HEK293 (cell line): ENCODE measurements around the gene NRIP2.

ENCODE experiments used
- ATF2 ChIP-seq: fragments of 450-650 bp; formaldehyde crosslinking; IDR thresholded peaks from 2 replicates; pipeline ENCODE4 v1.5.1; 2016; ENCODE audit warnings: missing biosample characterization, missing genetic modification characterization, low read depth
- GFI1B ChIP-seq: fragments of 450-650 bp; formaldehyde crosslinking; IDR thresholded peaks from 2 replicates; pipeline ENCODE4 v1.5.1; 2016; ENCODE audit warnings: missing biosample characterization, missing genetic modification characterization
- HOXD13 ChIP-seq: sonication (generic); formaldehyde crosslinking; IDR thresholded peaks from 2 replicates; pipeline ENCODE4 v1.8.0; 2022; ENCODE audit warnings: missing genetic modification reagents, borderline replicate concordance
- KLF1 ChIP-seq: fragments of 450-650 bp; formaldehyde crosslinking; IDR thresholded peaks from 2 replicates; pipeline ENCODE4 v1.5.1; 2016; ENCODE audit warnings: missing biosample characterization, missing genetic modification characterization
- KLF7 ChIP-seq: fragments of 450-650 bp; formaldehyde crosslinking; IDR thresholded peaks from 2 replicates; pipeline ENCODE4 v1.5.1; 2016; ENCODE audit warnings: missing biosample characterization, missing genetic modification characterization, borderline replicate concordance
- MYNN ChIP-seq: fragments of 450-650 bp; formaldehyde crosslinking; IDR thresholded peaks from 2 replicates; pipeline ENCODE4 v1.5.1; 2016; ENCODE audit warnings: missing biosample characterization, missing genetic modification characterization, borderline replicate concordance
- MZF1 ChIP-seq: fragments of 450-650 bp; formaldehyde crosslinking; IDR thresholded peaks from 2 replicates; pipeline ENCODE4 v1.5.1; 2017; ENCODE audit warnings: missing biosample characterization, missing genetic modification characterization, borderline replicate concordance
- OVOL3 ChIP-seq: fragments of 450-650 bp; formaldehyde crosslinking; IDR thresholded peaks from 2 replicates; pipeline ENCODE4 v1.5.1; 2016; ENCODE audit warnings: missing biosample characterization, missing genetic modification characterization
- PRDM1 ChIP-seq: fragments of 450-650 bp; formaldehyde crosslinking; IDR thresholded peaks from 2 replicates; pipeline ENCODE4; 2016; ENCODE audit warnings: missing biosample characterization, missing genetic modification characterization
- RBAK ChIP-seq: fragments of 450-650 bp; formaldehyde crosslinking; IDR thresholded peaks from 2 replicates; pipeline ENCODE4 v1.5.1; 2016; ENCODE audit warnings: missing biosample characterization, missing genetic modification characterization
- SETDB1 ChIP-seq: IDR thresholded peaks from one replicate; pipeline ENCODE4 v1.6.1; 2017; ENCODE audit warnings: mild to moderate bottlenecking, low read length, moderate library complexity, mixed read lengths; ENCODE audit not compliant: insufficient read length
- SP2 ChIP-seq: fragments of 450-650 bp; formaldehyde crosslinking; IDR thresholded peaks from 2 replicates; pipeline ENCODE4 v1.5.1; 2016; ENCODE audit warnings: missing biosample characterization, missing genetic modification characterization
- ZBTB8A ChIP-seq: fragments of 450-650 bp; formaldehyde crosslinking; IDR thresholded peaks from 2 replicates; pipeline ENCODE4 v1.5.1; 2016; ENCODE audit warnings: missing biosample characterization, missing genetic modification characterization
- ZNF10 ChIP-seq: fragments of 450-650 bp; formaldehyde crosslinking; IDR thresholded peaks from 2 replicates; pipeline ENCODE4 v1.5.1; 2017; ENCODE audit warnings: missing biosample characterization, missing genetic modification characterization
- ZNF114 ChIP-seq: fragments of 450-650 bp; formaldehyde crosslinking; IDR thresholded peaks from 2 replicates; pipeline ENCODE4 v1.5.0; 2017; ENCODE audit warnings: missing biosample characterization, missing genetic modification characterization
- ZNF121 ChIP-seq: fragments of 450-650 bp; formaldehyde crosslinking; IDR thresholded peaks from 2 replicates; pipeline ENCODE4 v1.5.1; 2016; ENCODE audit warnings: missing biosample characterization, missing genetic modification characterization
- ZNF148 ChIP-seq: fragments of 450-650 bp; formaldehyde crosslinking; IDR thresholded peaks from 2 replicates; pipeline ENCODE4 v1.5.0; 2017; ENCODE audit warnings: missing biosample characterization, missing genetic modification characterization, borderline replicate concordance
- ZNF175 ChIP-seq: fragments of 450-650 bp; formaldehyde crosslinking; IDR thresholded peaks from 2 replicates; pipeline ENCODE4 v1.5.1; 2016; ENCODE audit warnings: missing biosample characterization, missing genetic modification characterization
- ZNF248 ChIP-seq: fragments of 450-650 bp; formaldehyde crosslinking; IDR thresholded peaks from 2 replicates; pipeline ENCODE4 v1.5.1; 2017; ENCODE audit warnings: missing biosample characterization, missing genetic modification characterization
- ZNF266 ChIP-seq: fragments of 450-650 bp; formaldehyde crosslinking; IDR thresholded peaks from 2 replicates; pipeline ENCODE4 v1.5.1; 2016; ENCODE audit warnings: missing biosample characterization, missing genetic modification characterization, low read depth
- ZNF302 ChIP-seq: fragments of 450-650 bp; formaldehyde crosslinking; IDR thresholded peaks from 2 replicates; pipeline ENCODE4 v1.5.1; 2016; ENCODE audit warnings: missing biosample characterization, missing genetic modification characterization, low read depth
- ZNF362 ChIP-seq: fragments of 450-650 bp; formaldehyde crosslinking; IDR thresholded peaks from 2 replicates; pipeline ENCODE4 v1.5.1; 2016; ENCODE audit warnings: missing biosample characterization, missing genetic modification characterization
- ZNF391 ChIP-seq: fragments of 450-650 bp; formaldehyde crosslinking; IDR thresholded peaks from 2 replicates; pipeline ENCODE4 v1.5.1; 2016; ENCODE audit warnings: low read depth, missing biosample characterization, missing genetic modification characterization, borderline replicate concordance
- ZNF416 ChIP-seq: fragments of 450-650 bp; formaldehyde crosslinking; IDR thresholded peaks from 2 replicates; pipeline ENCODE4 v1.5.1; 2016; ENCODE audit warnings: missing biosample characterization, missing genetic modification characterization
- ZNF513 ChIP-seq: fragments of 450-650 bp; IDR thresholded peaks from 2 replicates; pipeline ENCODE4 v1.5.1; 2018; ENCODE audit warnings: missing biosample characterization, missing genetic modification characterization
- ZNF629 ChIP-seq: fragments of 450-650 bp; formaldehyde crosslinking; IDR thresholded peaks from 2 replicates; pipeline ENCODE4 v1.5.1; 2017; ENCODE audit warnings: missing biosample characterization, missing genetic modification characterization
- ZNF664 ChIP-seq: fragments of 450-650 bp; formaldehyde crosslinking; IDR thresholded peaks from 2 replicates; pipeline ENCODE4 v1.5.1; 2016; ENCODE audit warnings: missing biosample characterization, missing genetic modification characterization
- ZNF785 ChIP-seq: fragments of 450-650 bp; formaldehyde crosslinking; IDR thresholded peaks from 2 replicates; pipeline ENCODE4 v1.5.1; 2016; ENCODE audit warnings: missing biosample characterization, missing genetic modification characterization
- ZNF830 ChIP-seq: fragments of 450-650 bp; IDR thresholded peaks from 2 replicates; pipeline ENCODE4 v1.5.0; 2018; ENCODE audit warnings: missing biosample characterization, missing genetic modification characterization, low read depth, mild to moderate bottlenecking, moderate library complexity
- ZSCAN18 ChIP-seq: fragments of 450-650 bp; formaldehyde crosslinking; IDR thresholded peaks from 2 replicates; pipeline ENCODE4 v1.5.1; 2016; ENCODE audit warnings: missing biosample characterization, missing genetic modification characterization
- ZSCAN30 ChIP-seq: fragments of 450-650 bp; IDR thresholded peaks from 2 replicates; pipeline ENCODE4 v1.5.1; 2018; ENCODE audit warnings: missing biosample characterization, mild to moderate bottlenecking, missing genetic modification characterization, moderate library complexity

Gene NRIP2

GRCh38 chr12:2876431-2877046, 41.7 kb upstream of the NRIP2 start (continued):
- TF ChIP-seq ZNF266 (tag by site-specific recombination) (no peak), OVOL3 (tag by site-specific recombination) (no peak; the same call in 1 of the 2 replicates), ZNF148 (tag by site-specific recombination) (no peak), ZNF664 (tag by site-specific recombination) (no peak), MZF1 (tag by site-specific recombination) (no peak), ZNF121 (no peak), ZNF362 (tag by site-specific recombination) (no peak), ZSCAN30 (tag by site-specific recombination) (peak; percentile 52; the same call in 1 of the 2 replicates), MYNN (no peak), PRDM1 (peak; percentile 78), ZNF785 (tag by site-specific recombination) (no peak), ZNF391 (no peak), SETDB1 (no peak), ZNF248 (tag by site-specific recombination) (no peak), ZNF830 (tag by site-specific recombination) (no peak), ZNF10 (tag by site-specific recombination) (0 out of 2 replicates have a peak, but pooled peaks have one; percentile 12), HOXD13 (CRISPR knock-in tag) (no peak), ZNF175 (tag by site-specific recombination) (no peak), ZNF513 (no peak), ZNF629 (tag by site-specific recombination) (no peak), ZNF114 (tag by site-specific recombination) (no peak), SP2 (no peak), GFI1B (tag by site-specific recombination) (0 out of 2 replicates have a peak, but pooled peaks have one; percentile 11), ATF2 (tag by site-specific recombination) (no peak), ZNF416 (tag by site-specific recombination) (no peak), RBAK (tag by site-specific recombination) (no peak), ZBTB8A (tag by site-specific recombination) (peak; percentile 50; the same call in 1 of the 2 replicates), KLF1 (tag by site-specific recombination) (no peak), ZNF302 (tag by site-specific recombination) (no peak), ZSCAN18 (tag by site-specific recombination) (no peak), KLF7 (tag by site-specific recombination) (no peak)
